Cardiac muscle cell (in vitro differentiated cells and primary cell): ENCODE measurements around the gene ARL14EP. TPM values are rescaled to one million over a fixed set of nuclear protein-coding genes. Genes with fewer than 3 reads are reported as not detected.

Experiments used
- DNase-seq, 2 donors: peaks; one replicate each; pipeline versions ENCODE4 v3.0.0 to v3.0.0-alpha.2; 2010 to 2017; ENCODE audit warnings: low read depth in 1 of 2, low spot score in 1 of 2
- H3K27ac ChIP-seq: fragments of 200-600 bp; sonication (generic); 2 replicates; pipeline ENCODE4 v1.5.1; 2016
- H3K27me3 ChIP-seq: fragments of 200-600 bp; sonication (generic); 2 replicates; pipeline ENCODE4 v1.6.0; 2016; ENCODE audit warnings: control low read depth
- H3K36me3 ChIP-seq: fragments of 200-600 bp; sonication (generic); 2 replicates; pipeline ENCODE4 v1.5.1; 2016; ENCODE audit warnings: control low read depth
- H3K4me1 ChIP-seq: fragments of 200-600 bp; sonication (generic); 2 replicates; pipeline ENCODE4 v1.8.1; 2017; ENCODE audit warnings: low read depth, mild to moderate bottlenecking, mixed run types
- H3K4me3 ChIP-seq: fragments of 200-600 bp; sonication (generic); 2 replicates; pipeline ENCODE4 v1.5.1; 2016; ENCODE audit warnings: mild to moderate bottlenecking
- H3K9me3 ChIP-seq: fragments of 200-600 bp; sonication (generic); 2 replicates; pipeline ENCODE4 v1.5.1; 2017; ENCODE audit warnings: low read depth, mild to moderate bottlenecking, control low read depth
- CTCF ChIP-seq: IDR thresholded peaks from 2 replicates; pipeline ENCODE4 v1.5.1; 2012; ENCODE audit warnings: low read depth, mild to moderate bottlenecking, low read length
- polyA plus RNA-seq: library from polyadenylated mRNA; unstranded; fragments of >200 nt; fragmentation: Nextera tagmentation; extraction: Ambion mirVana; gene quantifications from 2 replicates; pipeline ENCODE4 v1.2.1, GENCODE V29; 2016
- total RNA-seq: library from RNA; depleted of rRNA; stranded (reverse); fragments of >200 nt; gene quantifications from 2 replicates; pipeline ENCODE4 v1.2.3, GENCODE V29; 2016

The ARL14EP gene
- total and polyA plus RNA-seq, 2 experiments from 2014 or later: 25.6 to 34.0 TPM

GRCh38 chr11:30284836-30285235 lies 38.1 kb upstream of the ARL14EP start:
- Histone ChIP-seq H3K27me3 (no peaks in the 10 kb centered on the region), H3K9me3 (no peaks in the 10 kb centered on the region), H3K4me3 (no peak overlapping the region), H3K36me3 (no peaks in the 10 kb centered on the region), H3K4me1 (no peaks in the 10 kb centered on the region), H3K27ac (no peak overlapping the region)
- no peak for DNase-seq
- no peak for TF ChIP-seq CTCF

GRCh38 chr11:30285416-30286121 lies 37.3 kb upstream of the ARL14EP start:
- Histone ChIP-seq H3K27me3 (no peaks in the 10 kb centered on the region), H3K36me3 (no peaks in the 10 kb centered on the region), H3K4me3 (no peak overlapping the region), H3K27ac (no peak overlapping the region), H3K4me1 (no peaks in the 10 kb centered on the region), H3K9me3 (no peaks in the 10 kb centered on the region)
- no peak for TF ChIP-seq CTCF
- no peak for DNase-seq

- TF ChIP-seq CTCF: no peak
- Histone ChIP-seq H3K4me1 (no peaks in the 10 kb centered on the region), H3K36me3 (no peaks in the 10 kb centered on the region), H3K27me3 (no peaks in the 10 kb centered on the region), H3K9me3 (no peaks in the 10 kb centered on the region), H3K27ac (no peak overlapping the region), H3K4me3 (no peak overlapping the region)
- no peak for DNase-seq
Observed at GRCh38 chr11:30291331-30291730, 31.6 kb upstream of the ARL14EP start.

GRCh38 chr11:30292545-30292944 lies 30.4 kb upstream of the ARL14EP start:
- DNase-seq: no peak
- Histone ChIP-seq H3K4me3 (no peak overlapping the region), H3K36me3 (no peaks in the 10 kb centered on the region), H3K27ac (no peak overlapping the region), H3K27me3 (no peaks in the 10 kb centered on the region), H3K4me1 (no peaks in the 10 kb centered on the region), H3K9me3 (no peaks in the 10 kb centered on the region)
- no peak for TF ChIP-seq CTCF

- H3K27ac ChIP-seq: no peak overlapping the region
- TF ChIP-seq CTCF: no peak
- no peaks in the 10 kb centered on the region for H3K27me3 ChIP-seq
- H3K4me3 ChIP-seq: no peak overlapping the region
- no peaks in the 10 kb centered on the region for H3K9me3 ChIP-seq
- no peaks in the 10 kb centered on the region for H3K4me1 ChIP-seq
- no peaks in the 10 kb centered on the region for H3K36me3 ChIP-seq
- no peak for DNase-seq
Observed at GRCh38 chr11:30295178-30295885, 27.6 kb upstream of the ARL14EP start.
